GM12892 (cell line): ENCODE data around the gene SORCS2.

ENCODE experiments used
- POLR2A ChIP-seq: IDR thresholded peaks from 2 replicates; pipeline ENCODE4 v1.6.1; 2011; ENCODE audit warnings: low read depth, low read length, control low read depth
- POLR2AphosphoS5 ChIP-seq: IDR thresholded peaks from 2 replicates; pipeline ENCODE4 v1.6.1; 2011; ENCODE audit warnings: low read depth, low read length, control low read depth
- TAF1 ChIP-seq: IDR thresholded peaks from 2 replicates; pipeline ENCODE4 v1.6.1; 2011; ENCODE audit warnings: low read depth, mild to moderate bottlenecking, control low read depth, low read length, borderline replicate concordance

DNA sequence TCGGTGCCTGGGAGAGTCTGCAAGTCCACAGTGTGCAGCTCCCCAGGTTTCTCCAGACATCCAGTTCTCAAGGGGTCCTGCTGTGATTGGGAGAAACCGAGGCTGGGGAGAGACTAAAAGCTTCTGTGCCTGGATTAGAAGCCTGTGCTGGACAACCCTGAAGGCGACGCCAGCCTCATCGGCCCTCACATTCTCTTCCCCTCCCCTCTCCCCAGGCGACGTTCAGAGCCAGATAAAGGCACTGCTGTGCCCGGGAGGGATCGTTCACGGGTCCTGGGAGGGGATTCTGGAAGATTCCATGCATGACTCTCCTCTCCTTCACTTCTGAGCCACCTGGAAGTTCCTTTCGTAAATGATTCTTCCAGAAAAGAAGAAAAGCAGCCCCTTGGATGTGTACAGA lies 114.6 kb downstream of the SORCS2 start:
- no peak for TF ChIP-seq POLR2A
- no peak for TF ChIP-seq POLR2AphosphoS5
- no peak for TF ChIP-seq TAF1
